Vagina (tissue), 2 donors: Measurements from ENCODE around the gene ERP27.

Experiments used
- CTCF ChIP-seq, 3 experiments: fragments of 450-650 bp in 2 of 3; fragments of 200-600 bp in 1 of 3; sonication (generic) in 1 of 3; IDR thresholded peaks; one replicate each; pipeline ENCODE4 v1.5.1; 2017 to 2019; ENCODE audit warnings: antibody characterized with exemption in 3 of 3, mild to moderate bottlenecking in 2 of 3, moderate library complexity in 2 of 3
- POLR2AphosphoS5 ChIP-seq, 2 donors: sonication (generic); formaldehyde crosslinking; IDR thresholded peaks; one replicate each; pipeline ENCODE4 v1.9.0; 2017; ENCODE audit warnings: antibody characterized with exemption in 2 of 2, mild to moderate bottlenecking in 2 of 2, low read depth in 1 of 2; ENCODE audit not compliant: insufficient read depth in 1 of 2

GRCh38 chr12:14885718-14886221 lies 52.6 kb downstream of the ERP27 start, which contains the start of gene MGP:
- TF ChIP-seq CTCF (IDR thresholded peaks at IDR 0.05) = no peak
- TF ChIP-seq POLR2AphosphoS5 (IDR thresholded peaks at IDR 0.05; ENCODE audit: insufficient read depth in 1 of 2, low read depth in 1 of 2) = no peak
